ENCODE data around the gene VRTN.

Gene VRTN
- total RNA-seq: 0 reads per million in 3 donors

GRCh38 chr14:74348241-74348734 lies at the start of gene VRTN:
Gene VRTN, plus strand, starts transcription at chr14:74348471. Its CDS starts 8,313 bp downstream, at chr14:74356784.
- Histone ChIP-seq H3K4me3 (ENCODE audit: insufficient read depth, low read depth, low read length, poor library complexity, severe bottlenecking) (no peak within 1 kb of the TSS), H3K4me1 (ENCODE audit: control insufficient read depth, insufficient read depth, low read length, poor library complexity, severe bottlenecking) (no peaks in the 10 kb centered on the region), H3K9me3 (ENCODE audit: control insufficient read depth, low read length) (no peaks in the 10 kb centered on the region), H3K27me3 (replicated peaks; ENCODE audit: control insufficient read depth, insufficient read depth, low read length, poor library complexity, severe bottlenecking) (no peaks in the 10 kb centered on the region), H3K27ac (ENCODE audit: insufficient read depth, low read length, poor library complexity, severe bottlenecking) (no peak within 1 kb of the TSS), H3K36me3 (ENCODE audit: control insufficient read depth, insufficient read depth, low read length) (no peaks in the 10 kb centered on the region)
- no peak for DNase-seq

- Histone ChIP-seq H3K36me3 (ENCODE audit: control insufficient read depth, insufficient read depth, low read length) (peaks cover 26% of the 10 kb centered on the region), H3K9me3 (ENCODE audit: control insufficient read depth, low read length) (no peaks in the 10 kb centered on the region), H3K4me1 (ENCODE audit: control insufficient read depth, insufficient read depth, low read length, poor library complexity, severe bottlenecking) (no peaks in the 10 kb centered on the region), H3K4me3 (ENCODE audit: insufficient read depth, low read depth, low read length, poor library complexity, severe bottlenecking) (no peak overlapping the region), H3K27ac (ENCODE audit: insufficient read depth, low read length, poor library complexity, severe bottlenecking) (no peak overlapping the region), H3K27me3 (replicated peaks; ENCODE audit: control insufficient read depth, insufficient read depth, low read length, poor library complexity, severe bottlenecking) (no peaks in the 10 kb centered on the region)
- DNase-seq: peak in 1 of 3 donors; percentile 14
Measured at GRCh38 chr14:74299061-74299545, 49.2 kb upstream of the VRTN start.

- H3K4me1 ChIP-seq (ENCODE audit: control insufficient read depth, insufficient read depth, low read length, poor library complexity, severe bottlenecking): no peaks in the 10 kb centered on the region
- H3K27ac ChIP-seq (ENCODE audit: insufficient read depth, low read length, poor library complexity, severe bottlenecking): peak overlapping the region; percentile 75
- peaks cover 10% of the 10 kb centered on the region for H3K36me3 ChIP-seq (ENCODE audit: control insufficient read depth, insufficient read depth, low read length)
- H3K27me3 ChIP-seq (replicated peaks; ENCODE audit: control insufficient read depth, insufficient read depth, low read length, poor library complexity, severe bottlenecking): no peaks in the 10 kb centered on the region
- no peaks in the 10 kb centered on the region for H3K9me3 ChIP-seq (ENCODE audit: control insufficient read depth, low read length)
- peak overlapping the region; percentile 97 for H3K4me3 ChIP-seq (ENCODE audit: insufficient read depth, low read depth, low read length, poor library complexity, severe bottlenecking)
- DNase-seq: no peak
Measured at GRCh38 chr14:74301594-74302151, 46.6 kb upstream of the VRTN start.

- H3K4me3 ChIP-seq (ENCODE audit: insufficient read depth, low read depth, low read length, poor library complexity, severe bottlenecking): peak overlapping the region; percentile 97
- DNase-seq: peak in 1 of 3 donors; percentile 8
Measured at GRCh38 chr14:74302152-74302628, 46.1 kb upstream of the VRTN start.

GRCh38 chr14:74302634-74303569 lies 45.4 kb upstream of the VRTN start, which contains the start of gene ABCD4:
Gene ABCD4, minus strand, starts transcription at chr14:74302934. Its CDS starts 22 bp downstream, at chr14:74302912.
- no peaks in the 10 kb centered on the region for H3K27me3 ChIP-seq (replicated peaks; ENCODE audit: control insufficient read depth, insufficient read depth, low read length, poor library complexity, severe bottlenecking)
- H3K9me3 ChIP-seq (ENCODE audit: control insufficient read depth, low read length): no peaks in the 10 kb centered on the region
- H3K36me3 ChIP-seq (ENCODE audit: control insufficient read depth, insufficient read depth, low read length): peaks cover 2% of the 10 kb centered on the region
- DNase-seq: peak; percentile 55 to 69 (median 67)
- peak within 1 kb of the TSS; percentile 75 for H3K27ac ChIP-seq (ENCODE audit: insufficient read depth, low read length, poor library complexity, severe bottlenecking)
- H3K4me3 ChIP-seq (ENCODE audit: insufficient read depth, low read depth, low read length, poor library complexity, severe bottlenecking): peak within 1 kb of the TSS; percentile 97
- no peaks in the 10 kb centered on the region for H3K4me1 ChIP-seq (ENCODE audit: control insufficient read depth, insufficient read depth, low read length, poor library complexity, severe bottlenecking)

More at GRCh38 chr14:74302152-74302628, 46.1 kb upstream of the VRTN start:
- Histone ChIP-seq H3K36me3 (ENCODE audit: control insufficient read depth, insufficient read depth, low read length) (peaks cover 8% of the 10 kb centered on the region), H3K4me1 (ENCODE audit: control insufficient read depth, insufficient read depth, low read length, poor library complexity, severe bottlenecking) (no peaks in the 10 kb centered on the region), H3K27me3 (replicated peaks; ENCODE audit: control insufficient read depth, insufficient read depth, low read length, poor library complexity, severe bottlenecking) (no peaks in the 10 kb centered on the region), H3K9me3 (ENCODE audit: control insufficient read depth, low read length) (no peaks in the 10 kb centered on the region), H3K27ac (ENCODE audit: insufficient read depth, low read length, poor library complexity, severe bottlenecking) (peak overlapping the region; percentile 75)

- Histone ChIP-seq H3K27ac (ENCODE audit: insufficient read depth, low read length, poor library complexity, severe bottlenecking) (no peak overlapping the region), H3K4me1 (ENCODE audit: control insufficient read depth, insufficient read depth, low read length, poor library complexity, severe bottlenecking) (no peaks in the 10 kb centered on the region), H3K36me3 (ENCODE audit: control insufficient read depth, insufficient read depth, low read length) (no peaks in the 10 kb centered on the region), H3K27me3 (replicated peaks; ENCODE audit: control insufficient read depth, insufficient read depth, low read length, poor library complexity, severe bottlenecking) (no peaks in the 10 kb centered on the region), H3K9me3 (ENCODE audit: control insufficient read depth, low read length) (no peaks in the 10 kb centered on the region), H3K4me3 (ENCODE audit: insufficient read depth, low read depth, low read length, poor library complexity, severe bottlenecking) (no peak overlapping the region)
- no peak for DNase-seq
Measured at GRCh38 chr14:74308695-74309094, 39.6 kb upstream of the VRTN start.

- Histone ChIP-seq H3K27ac (ENCODE audit: insufficient read depth, low read length, poor library complexity, severe bottlenecking) (no peak overlapping the region), H3K4me1 (ENCODE audit: control insufficient read depth, insufficient read depth, low read length, poor library complexity, severe bottlenecking) (no peaks in the 10 kb centered on the region), H3K36me3 (ENCODE audit: control insufficient read depth, insufficient read depth, low read length) (no peaks in the 10 kb centered on the region), H3K27me3 (replicated peaks; ENCODE audit: control insufficient read depth, insufficient read depth, low read length, poor library complexity, severe bottlenecking) (no peaks in the 10 kb centered on the region), H3K4me3 (ENCODE audit: insufficient read depth, low read depth, low read length, poor library complexity, severe bottlenecking) (no peak overlapping the region), H3K9me3 (ENCODE audit: control insufficient read depth, low read length) (no peaks in the 10 kb centered on the region)
- no peak for DNase-seq
Measured at GRCh38 chr14:74309125-74310022, 38.9 kb upstream of the VRTN start.

GRCh38 chr14:74312161-74312560 lies 36.1 kb upstream of the VRTN start:
- Histone ChIP-seq H3K27me3 (replicated peaks; ENCODE audit: control insufficient read depth, insufficient read depth, low read length, poor library complexity, severe bottlenecking) (no peaks in the 10 kb centered on the region), H3K27ac (ENCODE audit: insufficient read depth, low read length, poor library complexity, severe bottlenecking) (no peak overlapping the region), H3K4me3 (ENCODE audit: insufficient read depth, low read depth, low read length, poor library complexity, severe bottlenecking) (no peak overlapping the region), H3K9me3 (ENCODE audit: control insufficient read depth, low read length) (no peaks in the 10 kb centered on the region), H3K4me1 (ENCODE audit: control insufficient read depth, insufficient read depth, low read length, poor library complexity, severe bottlenecking) (no peaks in the 10 kb centered on the region), H3K36me3 (ENCODE audit: control insufficient read depth, insufficient read depth, low read length) (no peaks in the 10 kb centered on the region)
- DNase-seq: no peak

GRCh38 chr14:74313601-74314000 lies 34.7 kb upstream of the VRTN start:
- no peaks in the 10 kb centered on the region for H3K9me3 ChIP-seq (ENCODE audit: control insufficient read depth, low read length)
- H3K4me1 ChIP-seq (ENCODE audit: control insufficient read depth, insufficient read depth, low read length, poor library complexity, severe bottlenecking): no peaks in the 10 kb centered on the region
- no peak overlapping the region for H3K27ac ChIP-seq (ENCODE audit: insufficient read depth, low read length, poor library complexity, severe bottlenecking)
- H3K4me3 ChIP-seq (ENCODE audit: insufficient read depth, low read depth, low read length, poor library complexity, severe bottlenecking): no peak overlapping the region
- no peaks in the 10 kb centered on the region for H3K36me3 ChIP-seq (ENCODE audit: control insufficient read depth, insufficient read depth, low read length)
- no peak for DNase-seq
- H3K27me3 ChIP-seq (replicated peaks; ENCODE audit: control insufficient read depth, insufficient read depth, low read length, poor library complexity, severe bottlenecking): no peaks in the 10 kb centered on the region
